ENCODE results near the gene DNAAF3. TPM values are rescaled to one million over a fixed set of nuclear protein-coding genes. Genes with fewer than 3 reads are reported as not detected.
"Not testable (repeated sequence)": the region's sequence is repeated elsewhere in the genome, so short reads cannot be mapped to it uniquely, and the experiment has no call there.

Gene DNAAF3
- total RNA-seq, 2 donors from 2014 or later: 0.55 to 0.95 TPM

DNA sequence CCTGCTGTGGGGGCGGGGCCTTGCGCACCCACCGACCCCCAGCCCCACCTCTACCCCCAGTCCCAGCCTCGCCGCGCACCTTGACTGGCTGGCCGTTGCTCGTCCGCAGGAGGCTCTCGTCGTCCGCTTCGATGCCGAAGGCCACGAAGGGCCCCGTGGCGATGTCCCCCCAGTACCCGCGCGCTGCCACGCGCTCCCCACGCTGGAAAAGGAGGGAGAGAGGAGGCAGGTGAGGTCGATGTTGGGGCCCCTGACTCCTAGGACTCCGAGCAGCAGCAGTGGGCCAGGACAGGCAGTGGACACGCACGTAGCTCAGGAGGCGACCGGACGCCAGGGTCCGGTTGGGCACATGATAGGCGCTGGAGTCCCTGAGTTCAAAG, 5.4 kb downstream of the DNAAF3 start:
- Mint-ChIP-seq H3K9me3 (no peaks in the 10 kb centered on the region), H3K36me3 (peaks cover 0 to 13% of the 10 kb centered on the region in 2 donors), H3K27ac (no peak overlapping the region)
- no peak for DNase-seq (ENCODE audit: low spot score in 2 of 2)
- no peak for ATAC-seq

DNA sequence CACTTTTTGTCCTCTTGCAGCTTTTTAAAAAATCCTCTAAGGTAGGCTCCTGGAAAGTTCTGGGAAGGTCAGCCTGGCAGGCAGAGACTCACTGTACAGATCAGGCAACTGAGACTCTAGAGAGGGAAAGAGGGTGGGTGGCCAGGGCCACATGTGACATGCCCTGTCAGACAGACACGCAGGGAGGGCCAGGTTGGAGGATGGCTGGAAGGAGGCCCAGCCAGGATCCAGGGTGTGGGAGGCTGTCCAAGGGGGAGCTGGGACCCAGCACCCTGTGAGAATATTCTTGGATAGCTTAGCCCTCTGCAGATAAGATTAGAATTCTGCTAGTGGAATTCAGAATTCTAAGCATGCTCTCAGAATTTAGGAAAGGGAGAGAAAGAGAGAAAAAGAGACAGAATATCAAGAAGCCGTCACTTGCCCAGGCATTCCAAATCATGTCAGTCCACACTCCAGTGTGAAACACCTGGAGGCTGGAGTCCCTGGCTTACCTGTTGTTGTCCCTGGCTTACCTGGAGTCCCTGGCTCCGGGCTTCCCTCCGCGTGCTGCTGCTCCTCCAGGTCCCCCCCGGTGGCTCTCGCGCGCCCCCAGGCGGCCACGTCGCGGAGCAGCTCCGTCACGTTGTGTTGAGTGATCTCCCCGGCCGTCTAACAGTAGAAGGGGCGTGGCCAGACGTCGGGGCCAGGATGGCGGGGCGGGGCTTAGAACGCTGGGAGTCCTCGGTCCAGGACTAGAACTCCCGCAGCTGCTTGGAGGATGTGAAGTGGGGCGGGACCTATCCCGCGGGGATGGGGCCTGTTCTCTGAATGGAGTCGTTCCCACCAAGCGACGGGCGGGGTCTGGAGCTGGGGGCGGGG, 6.1 kb downstream of the DNAAF3 start:
- Mint-ChIP-seq H3K9me3 (no peaks in the 10 kb centered on the region), H3K27ac (peak overlapping the region in 1 of 2 donors; percentile 46), H3K36me3 (peaks cover 0 to 9% of the 10 kb centered on the region in 2 donors)
- ATAC-seq (peak; percentile 96 to 98), DNase-seq (ENCODE audit: low spot score in 2 of 2) (peak; percentile 86 to 97)

- DNase-seq (ENCODE audit: low spot score in 2 of 2) (no peak), ATAC-seq (no peak)
- peaks cover 0 to 11% of the 10 kb centered on the region in 2 donors for H3K36me3 Mint-ChIP-seq
- peaks cover 0 to 5% of the 10 kb centered on the region in 2 donors for H3K9me3 Mint-ChIP-seq
- no peak overlapping the region for H3K27ac Mint-ChIP-seq
These were observed 7.3 kb downstream of the DNAAF3 start for GRCh38 chr19:55158848-55159749.

GRCh38 chr19:55158423-55158822, 8.0 kb downstream of the DNAAF3 start:
- peaks cover 0 to 16% of the 10 kb centered on the region in 2 donors for H3K36me3 Mint-ChIP-seq
- peaks cover 5% of the 10 kb centered on the region in 2 donors for H3K9me3 Mint-ChIP-seq
- no peak overlapping the region for H3K27ac Mint-ChIP-seq
- DNase-seq (ENCODE audit: low spot score in 2 of 2): no peak
- no peak for ATAC-seq

DNA sequence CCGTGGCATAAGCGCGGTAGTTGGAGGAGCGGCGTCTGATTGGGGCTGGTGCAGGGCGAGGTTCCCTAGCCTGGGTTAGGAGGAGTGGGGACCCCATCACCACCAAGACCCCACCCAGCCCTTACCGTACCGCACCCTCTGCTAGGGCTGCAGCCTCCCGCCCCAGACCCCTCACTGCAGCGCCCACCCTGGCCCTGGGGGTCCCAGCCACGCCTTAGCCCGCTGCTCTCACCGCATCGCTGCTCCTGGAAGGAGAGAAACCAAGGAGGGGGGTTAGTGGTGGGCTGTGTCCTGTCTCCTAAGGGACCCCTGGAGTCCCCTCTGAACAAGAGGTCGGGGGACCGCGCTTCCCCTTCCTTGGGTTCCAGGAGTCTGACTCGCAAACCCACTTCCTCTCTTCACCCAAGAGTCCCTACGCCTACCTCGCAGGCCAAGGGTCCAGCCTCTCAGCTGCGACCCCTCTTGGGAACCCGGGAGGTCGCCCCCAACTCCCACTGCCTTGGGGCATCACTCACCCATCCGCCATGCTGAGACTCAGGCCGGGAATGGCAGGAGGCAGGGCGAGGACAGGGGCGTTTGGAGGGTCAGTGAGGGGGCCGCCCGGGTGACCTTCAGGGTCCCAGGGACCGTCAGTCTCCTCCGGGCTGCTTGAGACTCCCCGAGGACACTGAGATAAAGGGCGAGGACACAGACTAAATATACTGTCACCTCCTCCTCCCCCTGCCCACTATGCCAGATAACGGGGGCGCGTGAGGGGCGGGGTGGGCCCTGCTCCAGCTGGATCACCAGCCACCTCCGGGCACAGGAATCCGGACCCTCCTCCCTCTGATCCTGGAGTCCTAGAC, 9.1 kb downstream of the DNAAF3 start, which contains the start of gene TNNI3:
Gene TNNI3, minus strand, starts transcription at position 669 of the 845 bp plus-strand sequence. Its CDS starts 143 bp downstream, at position 526.
- DNase-seq (ENCODE audit: low spot score in 2 of 2) (no peak), ATAC-seq (no peak)
- no peak within 1 kb of the TSS for H3K27ac Mint-ChIP-seq
- peaks cover 7 to 10% of the 10 kb centered on the region in 2 donors for H3K9me3 Mint-ChIP-seq
- peaks cover 0 to 17% of the 10 kb centered on the region in 2 donors for H3K36me3 Mint-ChIP-seq

DNA sequence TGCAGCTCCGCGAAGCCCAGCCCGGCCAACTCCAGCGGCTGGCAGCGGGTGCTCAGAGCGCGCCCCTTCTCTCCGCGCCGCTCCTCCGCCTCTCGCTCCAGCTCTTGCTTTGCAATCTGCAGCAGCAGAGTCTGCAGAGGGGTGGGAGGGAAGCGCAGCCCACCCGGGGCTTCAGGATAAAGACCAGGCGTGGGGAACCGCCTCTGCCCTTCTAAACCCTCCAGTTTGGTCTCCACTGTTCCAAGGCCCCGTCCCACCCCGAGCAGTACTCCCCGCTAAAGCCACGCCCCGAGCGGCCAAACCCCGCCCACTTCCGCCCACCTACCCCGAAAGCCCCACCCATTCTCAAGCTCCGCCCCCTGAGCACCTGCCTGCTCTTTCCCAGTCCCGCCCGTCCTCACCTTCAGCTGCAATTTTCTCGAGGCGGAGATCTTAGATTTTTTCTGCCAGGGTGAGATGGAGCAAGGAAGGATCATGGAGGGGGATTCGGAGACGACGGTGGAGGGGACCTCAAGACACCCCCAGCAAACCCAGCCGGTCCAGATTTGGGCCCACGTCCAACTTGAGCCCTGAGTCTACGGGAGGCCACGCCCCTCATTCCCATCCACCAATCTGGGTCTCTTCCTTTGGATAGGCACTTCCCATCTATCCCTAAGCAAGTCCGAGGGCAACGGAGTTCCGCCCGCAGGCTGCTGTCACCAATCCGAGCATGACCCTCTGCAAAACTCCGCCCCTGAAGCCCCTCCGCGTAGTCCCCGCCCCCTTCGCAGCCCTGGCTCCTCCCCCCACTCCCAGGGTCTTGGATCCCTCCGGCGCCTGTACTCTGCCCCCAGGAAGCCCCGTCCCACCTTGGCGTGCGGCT, 10.0 kb downstream of the DNAAF3 start:
- ATAC-seq (no peak), DNase-seq (ENCODE audit: low spot score in 2 of 2) (peak in 1 of 2 donors; percentile 54)
- H3K27ac Mint-ChIP-seq: no peak overlapping the region
- H3K36me3 Mint-ChIP-seq: peaks cover 0 to 25% of the 10 kb centered on the region in 2 donors
- H3K9me3 Mint-ChIP-seq: peaks cover 16 to 19% of the 10 kb centered on the region in 2 donors

DNA sequence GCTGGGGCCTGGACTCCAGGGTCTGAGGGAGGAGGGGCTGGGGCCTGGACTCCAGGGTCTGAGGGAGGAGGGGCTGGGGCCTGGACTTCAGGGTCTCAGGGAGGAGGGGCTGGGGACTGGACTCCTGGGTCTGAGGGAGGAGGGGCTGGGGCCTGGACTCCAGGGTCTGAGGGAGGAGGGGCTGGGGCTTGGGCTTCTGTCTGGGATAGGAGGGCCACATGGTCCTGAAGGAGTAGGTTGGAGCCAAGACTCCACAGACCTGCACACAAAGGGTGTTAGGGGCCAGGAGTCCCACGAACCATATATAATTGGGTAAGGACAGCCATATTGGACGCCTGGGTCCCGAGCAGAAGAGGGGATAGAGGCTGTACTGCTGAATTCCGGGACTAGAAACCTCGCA, 10.6 kb downstream of the DNAAF3 start:
- H3K27ac Mint-ChIP-seq: not testable (repeated sequence)

DNA sequence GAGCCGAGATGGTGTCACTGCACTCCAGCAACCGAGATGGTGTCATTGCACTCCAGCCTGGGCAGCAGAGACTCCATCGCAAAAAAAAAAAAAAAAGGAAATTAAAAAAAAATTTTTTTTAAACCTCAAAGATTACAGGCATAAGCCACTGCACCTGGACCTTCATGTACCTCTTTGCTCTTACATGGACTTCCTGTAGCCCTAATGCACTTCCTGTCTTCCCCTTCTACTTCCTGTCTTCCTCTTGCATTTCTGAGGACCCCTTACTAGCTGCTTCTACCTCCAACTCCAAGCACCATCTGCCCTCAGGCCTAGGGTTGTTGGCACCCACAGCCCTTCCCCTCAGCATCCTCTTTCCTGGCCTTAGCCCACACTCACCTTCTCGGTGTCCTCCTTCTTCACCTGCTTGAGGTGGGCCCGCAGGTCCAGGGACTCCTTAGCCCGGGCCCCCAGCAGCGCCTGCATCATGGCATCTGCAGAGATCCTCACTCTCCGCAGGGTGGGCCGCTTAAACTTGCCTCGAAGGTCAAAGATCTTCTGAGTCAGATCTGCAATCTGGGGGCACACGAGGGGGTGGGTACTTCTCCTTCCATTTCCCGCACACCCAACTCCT, 12.7 kb downstream of the DNAAF3 start:
- Mint-ChIP-seq H3K9me3 (peaks cover 18 to 21% of the 10 kb centered on the region in 2 donors), H3K36me3 (peaks cover 0 to 26% of the 10 kb centered on the region in 2 donors), H3K27ac (peak overlapping the region; percentile 25 to 31)
- DNase-seq (ENCODE audit: low spot score in 2 of 2): no peak
- no peak for ATAC-seq

More for the DNA sequence above, 10.6 kb downstream of the DNAAF3 start:
- peaks cover 0 to 26% of the 10 kb centered on the region in 2 donors for H3K36me3 Mint-ChIP-seq
- H3K9me3 Mint-ChIP-seq: peaks cover 18 to 21% of the 10 kb centered on the region in 2 donors
- not testable (repeated sequence) for DNase-seq (ENCODE audit: low spot score in 2 of 2); ATAC-seq

DNA sequence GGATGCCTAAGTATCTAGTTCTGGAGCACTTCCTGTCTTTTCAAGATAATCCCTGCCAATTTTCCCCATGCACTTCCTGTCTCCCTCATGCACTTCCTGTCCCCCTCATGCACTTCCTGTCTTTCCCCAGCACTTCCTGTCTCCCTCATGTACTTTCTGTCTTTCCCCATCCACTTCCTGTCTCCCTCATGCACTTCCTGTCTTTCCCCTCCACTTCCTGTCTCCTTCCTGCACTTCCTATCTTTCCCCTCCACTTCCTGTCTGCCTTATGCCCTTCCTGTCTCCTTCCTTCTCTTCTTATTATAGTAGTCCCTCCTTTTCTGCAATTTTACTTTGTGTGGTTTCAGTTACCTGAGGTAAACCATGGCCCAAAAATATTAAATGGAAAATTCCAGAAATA, 14.4 kb downstream of the DNAAF3 start:
- DNase-seq (ENCODE audit: low spot score in 2 of 2) (no peak), ATAC-seq (no peak)
- H3K36me3 Mint-ChIP-seq: peaks cover 0 to 26% of the 10 kb centered on the region in 2 donors
- peaks cover 18 to 21% of the 10 kb centered on the region in 2 donors for H3K9me3 Mint-ChIP-seq
- H3K27ac Mint-ChIP-seq: peak overlapping the region; percentile 1 to 61

DNA sequence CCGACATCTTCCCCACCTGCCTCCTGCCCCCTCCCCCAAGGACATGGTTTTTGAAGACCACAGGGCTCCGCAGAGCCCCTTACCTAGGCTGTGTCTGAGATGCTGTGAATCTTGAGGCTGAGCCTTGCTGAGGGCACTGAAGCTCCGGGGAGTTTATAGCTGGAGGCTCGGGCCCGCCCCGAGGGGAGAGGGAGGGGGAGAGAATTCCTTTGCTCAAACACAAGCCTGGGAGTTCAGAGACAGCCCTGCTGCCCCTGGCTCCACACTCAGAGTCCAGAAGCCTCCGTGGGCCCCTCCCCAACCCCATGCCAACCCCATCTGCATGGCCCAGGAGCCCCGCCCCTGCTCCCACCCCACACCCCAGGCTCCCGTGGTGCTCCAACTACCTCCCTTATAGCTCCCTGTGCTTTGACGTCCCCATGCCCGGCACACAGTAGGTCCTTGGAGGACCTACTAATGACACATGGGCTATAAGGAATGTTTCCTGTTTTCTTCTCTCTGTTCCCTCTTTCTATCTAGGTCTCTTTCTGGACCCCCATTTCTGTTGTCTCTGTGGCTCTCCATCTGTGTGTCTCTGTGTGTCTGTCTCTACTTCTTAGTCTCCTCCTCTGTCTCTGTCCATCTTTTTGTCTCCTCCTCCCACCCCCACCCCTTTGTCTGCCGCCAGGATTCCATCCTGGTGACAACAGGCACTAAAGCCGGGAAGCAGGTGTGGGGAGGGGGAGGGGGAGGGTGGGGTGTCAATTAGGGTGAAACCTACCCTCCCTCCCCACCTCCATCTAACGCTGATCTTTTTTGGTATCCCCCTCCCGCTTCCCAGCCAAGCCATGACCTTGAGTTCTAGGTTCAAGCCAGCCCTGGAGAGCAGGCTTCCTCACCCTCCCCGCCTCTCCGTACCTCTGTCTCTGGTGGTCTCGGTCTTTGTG, 17.1 kb downstream of the DNAAF3 start, which contains the start of gene TNNT1:
Gene TNNT1, minus strand, starts transcription at position 129 of the 926 bp plus-strand sequence. CDS start 2,049 bp downstream, outside the sequence.
- Mint-ChIP-seq H3K36me3 (peaks cover 0 to 17% of the 10 kb centered on the region in 2 donors), H3K27ac (no peak within 1 kb of the TSS), H3K9me3 (peaks cover 18 to 19% of the 10 kb centered on the region in 2 donors)
- ATAC-seq: no peak
- DNase-seq (ENCODE audit: low spot score in 2 of 2): no peak

GRCh38 chr19:55147545-55148251, 18.7 kb downstream of the DNAAF3 start:
- no peak for DNase-seq (ENCODE audit: low spot score in 2 of 2)
- no peak overlapping the region for H3K27ac Mint-ChIP-seq
- ATAC-seq: no peak
- H3K9me3 Mint-ChIP-seq: peaks cover 12 to 13% of the 10 kb centered on the region in 2 donors
- peaks cover 0 to 10% of the 10 kb centered on the region in 2 donors for H3K36me3 Mint-ChIP-seq

DNA sequence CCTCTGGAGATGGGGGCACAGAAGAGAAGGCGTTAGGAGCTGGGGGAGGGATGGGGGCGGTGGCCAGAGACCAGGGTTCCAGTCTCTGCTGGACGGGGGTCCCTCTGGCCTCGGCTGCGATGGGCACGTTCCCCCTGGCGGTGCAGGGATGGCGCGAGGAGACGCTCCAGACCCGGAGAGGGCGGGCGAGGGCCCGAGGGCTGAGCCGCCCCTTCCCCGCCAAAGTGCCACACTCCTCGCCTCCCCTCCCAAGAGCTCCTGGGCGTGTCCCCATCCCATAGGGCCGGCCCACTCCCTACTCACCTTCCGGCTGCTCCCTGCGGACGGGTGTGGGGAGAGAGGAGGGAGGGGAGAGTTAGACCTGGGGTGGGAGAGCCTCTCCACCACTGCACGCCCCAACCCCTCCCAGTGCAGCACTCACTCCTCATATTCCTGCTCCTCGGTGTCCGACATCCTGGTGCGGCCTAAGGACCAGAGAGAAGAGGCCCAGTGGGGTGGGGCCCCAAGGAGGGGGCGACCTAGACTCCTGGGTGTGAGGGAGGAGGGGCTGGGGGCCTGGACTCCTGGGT, 19.6 kb downstream of the DNAAF3 start:
- Mint-ChIP-seq H3K27ac (no peak overlapping the region), H3K36me3 (peaks cover 0 to 4% of the 10 kb centered on the region in 2 donors), H3K9me3 (peaks cover 5 to 6% of the 10 kb centered on the region in 2 donors)
- ATAC-seq (peak in 1 of 2 donors; percentile 54), DNase-seq (ENCODE audit: low spot score in 2 of 2) (no peak)

All from activated naive CD4-positive, alpha-beta T cell treated with anti-CD3 and anti-CD28 coated beads, Interleukin-2, amount 50 U/mL, for 72 hours (primary cell).